KBM-7 (cell line): ENCODE measurements around the gene C17orf67.

Source experiments
- DNase-seq: peaks from one replicate; pipeline ENCODE4 v3.0.0-alpha.2; 2015
- in situ Hi-C: fragments of 300-500 bp; cut with MboI; formaldehyde crosslinking; loops from 2 replicates; pipeline ENCODE4 v1.14.3; 2020; ENCODE audit warnings: low sequenced_read_pairs, low pct_unique_long_range_greater_than_20kb, mixed read lengths

Gene C17orf67

GRCh38 chr17:56752263-56752836 is 81.4 kb downstream of the C17orf67 start:
- in situ Hi-C loops: no loop called here
- peak; percentile 38 for DNase-seq

DNA sequence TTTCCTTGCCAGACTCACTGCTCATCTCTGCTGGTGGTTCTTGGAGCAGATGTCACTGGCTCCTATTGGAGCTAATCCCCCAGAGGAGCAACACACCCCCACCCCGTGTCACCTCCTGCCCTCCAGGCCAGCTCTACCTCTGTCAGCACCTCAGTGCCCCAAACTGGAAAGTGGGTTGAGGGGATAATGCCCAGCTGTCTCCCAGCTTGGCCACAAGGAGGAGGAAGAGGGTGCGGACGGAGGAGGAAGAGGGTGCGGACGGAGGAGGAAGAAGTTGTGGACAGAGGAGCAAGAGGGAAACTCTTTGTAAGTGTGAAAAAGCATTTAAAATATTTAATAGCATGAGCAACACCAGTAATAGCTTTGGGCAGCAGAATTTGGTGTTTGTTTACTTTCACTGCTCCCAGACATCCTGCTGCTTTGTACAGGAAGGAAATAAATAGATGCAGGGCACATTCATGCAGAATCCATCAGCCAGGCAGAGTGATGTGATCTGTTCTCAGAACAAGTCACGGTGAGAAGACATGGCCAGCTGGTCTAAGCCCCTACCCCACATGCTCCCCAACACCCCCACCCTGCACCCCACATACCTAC is 82.5 kb downstream of the C17orf67 start:
- no peak for DNase-seq
- in situ Hi-C loops: no loop called here

DNA sequence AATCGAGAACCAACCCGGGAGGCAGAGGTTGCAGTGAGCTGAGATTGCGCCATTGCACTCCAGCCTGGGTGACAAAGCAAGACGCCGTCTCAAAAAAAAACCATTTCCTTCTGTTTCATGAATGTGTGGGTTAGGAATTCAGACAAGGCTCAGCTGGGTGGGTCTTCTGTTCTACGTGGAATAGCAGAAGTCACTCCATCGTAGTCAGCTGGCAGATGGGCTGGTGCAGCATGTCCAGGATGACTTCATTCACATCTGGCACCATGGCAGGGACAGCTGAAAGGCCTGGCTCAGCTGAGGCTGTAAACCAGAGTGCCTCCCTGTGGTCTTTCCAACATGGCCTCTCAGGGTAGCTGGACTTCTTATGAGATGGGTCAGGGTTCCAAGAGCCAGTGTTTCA is 89.0 kb downstream of the C17orf67 start:
- peak; percentile 63 for DNase-seq
- in situ Hi-C loops: no loop called here

DNA sequence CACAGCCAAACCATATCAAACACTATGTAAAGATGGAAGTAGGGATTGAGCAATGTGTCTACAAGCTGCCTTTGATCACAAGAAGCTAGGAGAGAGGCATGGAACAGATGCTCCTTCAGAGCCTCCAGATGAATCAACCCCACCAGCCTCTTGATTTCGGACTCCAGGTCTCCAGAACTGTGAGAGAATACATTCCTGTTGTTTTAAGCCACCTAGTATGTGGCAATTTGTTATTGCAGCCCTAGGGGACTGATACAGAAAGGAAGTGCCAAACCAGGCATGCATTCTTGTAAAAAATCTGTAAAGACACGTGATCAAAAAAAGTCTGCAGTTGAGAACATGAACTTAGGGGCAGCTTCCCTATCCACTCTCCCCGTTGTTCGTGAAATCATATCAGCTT is 91.1 kb downstream of the C17orf67 start:
- DNase-seq: peak; percentile 42
- in situ Hi-C loops: no loop called here
